Stimulated activated CD4-positive, alpha-beta T cell treated with anti-CD3 and anti-CD28 coated beads, Interleukin-4, amount 100 ng/mL, for 48 hours (primary cell): Measurements from ENCODE around the gene AK2.
"Not testable (repeated sequence)": the region's sequence is repeated elsewhere in the genome, so short reads cannot be mapped to it uniquely, and the experiment has no call there.

Experiments
- DNase-seq, 2 donors: peaks; one replicate each; pipeline ENCODE4 v3.0.0-alpha.2; 2020; ENCODE audit warnings: low read depth in 2 of 2

The AK2 gene

GRCh38 chr1:33055210-33056008 lies 18.7 kb upstream of the AK2 start:
- peak in 1 of 2 donors; percentile 10 for DNase-seq

- no peak for DNase-seq
Measured at GRCh38 chr1:33050221-33051076, 13.8 kb upstream of the AK2 start.

GRCh38 chr1:33049371-33049770 lies 12.7 kb upstream of the AK2 start:
- DNase-seq = no peak

GRCh38 chr1:33048426-33048825 lies 11.7 kb upstream of the AK2 start:
- no peak for DNase-seq

GRCh38 chr1:33047839-33048305 lies 11.2 kb upstream of the AK2 start:
- no peak for DNase-seq

GRCh38 chr1:33047290-33047689 lies 10.6 kb upstream of the AK2 start:
- no peak for DNase-seq

GRCh38 chr1:33046234-33046633 lies 9.6 kb upstream of the AK2 start:
- DNase-seq = not testable (repeated sequence)

- DNase-seq = no peak
Measured at GRCh38 chr1:33045814-33046213, 9.1 kb upstream of the AK2 start.

GRCh38 chr1:33045246-33045645 lies 8.6 kb upstream of the AK2 start:
- no peak for DNase-seq

GRCh38 chr1:33043267-33044092 lies 6.8 kb upstream of the AK2 start:
- DNase-seq = no peak

- no peak for DNase-seq
Measured at GRCh38 chr1:33042831-33043230, 6.1 kb upstream of the AK2 start.

GRCh38 chr1:33041026-33041425 lies 4.3 kb upstream of the AK2 start:
- DNase-seq = no peak

- DNase-seq = no peak
Measured at GRCh38 chr1:33039840-33040239, 3.2 kb upstream of the AK2 start.

- DNase-seq = no peak
Measured at GRCh38 chr1:33036051-33036525, 595 bp downstream of the AK2 start.

- no peak for DNase-seq
Measured at GRCh38 chr1:33032126-33032869, 4.4 kb downstream of the AK2 start.

- no peak for DNase-seq
Measured at GRCh38 chr1:33031506-33031905, 5.2 kb downstream of the AK2 start.

GRCh38 chr1:33030575-33030974 lies 6.1 kb downstream of the AK2 start:
- DNase-seq = no peak

GRCh38 chr1:33029921-33030320 lies 6.8 kb downstream of the AK2 start:
- no peak for DNase-seq

- DNase-seq = no peak
Measured at GRCh38 chr1:33029209-33029608, 7.5 kb downstream of the AK2 start.

- DNase-seq = no peak
Measured at GRCh38 chr1:33025761-33026160, 10.9 kb downstream of the AK2 start.

- no peak for DNase-seq
Measured at GRCh38 chr1:33025180-33025569, 11.5 kb downstream of the AK2 start.
